ENCODE results near the gene ARHGEF3.

ARHGEF3 gene

GRCh38 chr3:56802378-56802745 lies 613 bp upstream of the ARHGEF3 start:
- no peaks in the 10 kb centered on the region for H3K27me3 ChIP-seq (ENCODE audit: insufficient read depth, low read length, poor library complexity)
- H2BK15ac ChIP-seq (replicated peaks; ENCODE audit: low read depth): no peak overlapping the region
- H3K9ac ChIP-seq (ENCODE audit: low read length): no peak overlapping the region
- no peak overlapping the region for H2BK5ac ChIP-seq (ENCODE audit: low read length)
- no peak overlapping the region for H3K4me3 ChIP-seq (ENCODE audit: low read length)
- no peak overlapping the region for H3K23ac ChIP-seq (ENCODE audit: low read length)
- DNase-seq: no peak
- H3K79me1 ChIP-seq (ENCODE audit: low read length): peaks cover 2% of the 10 kb centered on the region
- peaks cover 6% of the 10 kb centered on the region for H3K4me1 ChIP-seq (ENCODE audit: control insufficient read depth, low read depth, low read length)
- no peak overlapping the region for H2AK5ac ChIP-seq (ENCODE audit: low read length)
- H3K36me3 ChIP-seq (ENCODE audit: control insufficient read depth, insufficient read depth, low read length): no peaks in the 10 kb centered on the region
- no peak overlapping the region for H2BK120ac ChIP-seq (ENCODE audit: low read depth, low read length)
- H3K18ac ChIP-seq (ENCODE audit: low read length): no peak overlapping the region
- WGBS (ENCODE audit: extremely low coverage, insufficient coverage, low lambda C conversion rate): no CpG with 5 or more reads among the region's 8 CpGs
- H4K8ac ChIP-seq (ENCODE audit: low read depth, low read length): no peak overlapping the region
- H3K4me2 ChIP-seq (ENCODE audit: low read length): no peak overlapping the region
- no peak overlapping the region for H3K4ac ChIP-seq (ENCODE audit: low read depth, low read length)
- no peaks in the 10 kb centered on the region for H3K79me2 ChIP-seq (ENCODE audit: control insufficient read depth, insufficient read depth, low read length)
- H3K27ac ChIP-seq (ENCODE audit: low read depth, low read length): no peak overlapping the region
- H3K56ac ChIP-seq (ENCODE audit: low read length): peak overlapping the region; percentile 85
- no peak overlapping the region for H4K5ac ChIP-seq (ENCODE audit: low read length)

- H3K23ac ChIP-seq (ENCODE audit: low read length): no peak overlapping the region
- H3K18ac ChIP-seq (ENCODE audit: low read length): no peak overlapping the region
These were observed 702 bp downstream of the ARHGEF3 start for GRCh38 chr3:56800832-56801661.

GRCh38 chr3:56800130-56800831 lies 1.5 kb downstream of the ARHGEF3 start:
- no peak overlapping the region for H3K23ac ChIP-seq (ENCODE audit: low read length)
- no peaks in the 10 kb centered on the region for H3K36me3 ChIP-seq (ENCODE audit: control insufficient read depth, insufficient read depth, low read length)

More at GRCh38 chr3:56800832-56801661, 702 bp downstream of the ARHGEF3 start:
- peaks cover 6% of the 10 kb centered on the region for H3K4me1 ChIP-seq (ENCODE audit: control insufficient read depth, low read depth, low read length)
- no peak overlapping the region for H2BK15ac ChIP-seq (replicated peaks; ENCODE audit: low read depth)
- no peak overlapping the region for H2BK120ac ChIP-seq (ENCODE audit: low read depth, low read length)
- H3K56ac ChIP-seq (ENCODE audit: low read length): peak overlapping the region; percentile 91
- H3K4me2 ChIP-seq (ENCODE audit: low read length): peak overlapping the region; percentile 92
- no peak overlapping the region for H3K27ac ChIP-seq (ENCODE audit: low read depth, low read length)
- no peak overlapping the region for H4K5ac ChIP-seq (ENCODE audit: low read length)
- peak overlapping the region; percentile 18 for H2AK5ac ChIP-seq (ENCODE audit: low read length)
- no peak overlapping the region for H2BK5ac ChIP-seq (ENCODE audit: low read length)
- H3K79me2 ChIP-seq (ENCODE audit: control insufficient read depth, insufficient read depth, low read length): no peaks in the 10 kb centered on the region
- peaks cover 2% of the 10 kb centered on the region for H3K79me1 ChIP-seq (ENCODE audit: low read length)
- H4K8ac ChIP-seq (ENCODE audit: low read depth, low read length): no peak overlapping the region
- H3K4me3 ChIP-seq (ENCODE audit: low read length): peak overlapping the region; percentile 41
- peak overlapping the region; percentile 69 for H3K9ac ChIP-seq (ENCODE audit: low read length)
- no peak for DNase-seq
- H3K36me3 ChIP-seq (ENCODE audit: control insufficient read depth, insufficient read depth, low read length): no peaks in the 10 kb centered on the region
- WGBS (ENCODE audit: extremely low coverage, insufficient coverage, low lambda C conversion rate): no CpG with 5 or more reads among the region's 19 CpGs
- no peak overlapping the region for H3K4ac ChIP-seq (ENCODE audit: low read depth, low read length)
- H3K27me3 ChIP-seq (ENCODE audit: insufficient read depth, low read length, poor library complexity): no peaks in the 10 kb centered on the region

GRCh38 chr3:56799251-56799882 lies 2.4 kb downstream of the ARHGEF3 start:
- Histone ChIP-seq H2BK15ac (replicated peaks; ENCODE audit: low read depth) (no peak overlapping the region), H3K23ac (ENCODE audit: low read length) (no peak overlapping the region), H3K4ac (ENCODE audit: low read depth, low read length) (no peak overlapping the region), H3K79me1 (ENCODE audit: low read length) (peaks cover 2% of the 10 kb centered on the region), H3K36me3 (ENCODE audit: control insufficient read depth, insufficient read depth, low read length) (no peaks in the 10 kb centered on the region), H2AK5ac (ENCODE audit: low read length) (peak overlapping the region; percentile 96), H3K18ac (ENCODE audit: low read length) (no peak overlapping the region), H3K79me2 (ENCODE audit: control insufficient read depth, insufficient read depth, low read length) (no peaks in the 10 kb centered on the region), H3K4me3 (ENCODE audit: low read length) (no peak overlapping the region), H3K4me1 (ENCODE audit: control insufficient read depth, low read depth, low read length) (peaks cover 6% of the 10 kb centered on the region), H2BK120ac (ENCODE audit: low read depth, low read length) (no peak overlapping the region), H3K9ac (ENCODE audit: low read length) (no peak overlapping the region), H3K4me2 (ENCODE audit: low read length) (no peak overlapping the region), H3K27me3 (ENCODE audit: insufficient read depth, low read length, poor library complexity) (no peaks in the 10 kb centered on the region), H3K27ac (ENCODE audit: low read depth, low read length) (no peak overlapping the region), H4K5ac (ENCODE audit: low read length) (no peak overlapping the region), H4K8ac (ENCODE audit: low read depth, low read length) (no peak overlapping the region), H3K56ac (ENCODE audit: low read length) (peak overlapping the region; percentile 56), H2BK5ac (ENCODE audit: low read length) (no peak overlapping the region)
- DNase-seq: peak; percentile 50
- no CpG with 5 or more reads among the region's 7 CpGs for WGBS (ENCODE audit: extremely low coverage, insufficient coverage, low lambda C conversion rate)

More at GRCh38 chr3:56800130-56800831, 1.5 kb downstream of the ARHGEF3 start:
- Histone ChIP-seq H3K4me2 (ENCODE audit: low read length) (peak overlapping the region; percentile 19), H3K56ac (ENCODE audit: low read length) (peak overlapping the region; percentile 91), H3K4ac (ENCODE audit: low read depth, low read length) (no peak overlapping the region), H3K27ac (ENCODE audit: low read depth, low read length) (no peak overlapping the region), H3K79me1 (ENCODE audit: low read length) (peaks cover 2% of the 10 kb centered on the region), H3K9ac (ENCODE audit: low read length) (peak overlapping the region; percentile 69), H2BK120ac (ENCODE audit: low read depth, low read length) (no peak overlapping the region), H4K5ac (ENCODE audit: low read length) (no peak overlapping the region), H3K4me1 (ENCODE audit: control insufficient read depth, low read depth, low read length) (peaks cover 6% of the 10 kb centered on the region), H2BK5ac (ENCODE audit: low read length) (no peak overlapping the region), H3K27me3 (ENCODE audit: insufficient read depth, low read length, poor library complexity) (no peaks in the 10 kb centered on the region), H3K79me2 (ENCODE audit: control insufficient read depth, insufficient read depth, low read length) (no peaks in the 10 kb centered on the region), H2AK5ac (ENCODE audit: low read length) (peak overlapping the region; percentile 82), H4K8ac (ENCODE audit: low read depth, low read length) (no peak overlapping the region), H2BK15ac (replicated peaks; ENCODE audit: low read depth) (no peak overlapping the region), H3K4me3 (ENCODE audit: low read length) (no peak overlapping the region), H3K18ac (ENCODE audit: low read length) (no peak overlapping the region)
- WGBS (ENCODE audit: extremely low coverage, insufficient coverage, low lambda C conversion rate): no CpG with 5 or more reads among the region's 10 CpGs
- DNase-seq: no peak

- no peak overlapping the region for H3K9ac ChIP-seq (ENCODE audit: low read length)
- H3K4me2 ChIP-seq (ENCODE audit: low read length): no peak overlapping the region
- H3K4ac ChIP-seq (ENCODE audit: low read depth, low read length): no peak overlapping the region
- no CpG with 5 or more reads among the region's 4 CpGs for WGBS (ENCODE audit: extremely low coverage, insufficient coverage, low lambda C conversion rate)
- no peak overlapping the region for H3K18ac ChIP-seq (ENCODE audit: low read length)
- no peak overlapping the region for H2BK15ac ChIP-seq (replicated peaks; ENCODE audit: low read depth)
- H2BK120ac ChIP-seq (ENCODE audit: low read depth, low read length): no peak overlapping the region
- H3K79me2 ChIP-seq (ENCODE audit: control insufficient read depth, insufficient read depth, low read length): no peaks in the 10 kb centered on the region
- H2AK5ac ChIP-seq (ENCODE audit: low read length): no peak overlapping the region
- H3K36me3 ChIP-seq (ENCODE audit: control insufficient read depth, insufficient read depth, low read length): no peaks in the 10 kb centered on the region
- no peak overlapping the region for H2BK5ac ChIP-seq (ENCODE audit: low read length)
- H3K23ac ChIP-seq (ENCODE audit: low read length): no peak overlapping the region
- no peak for DNase-seq
- no peaks in the 10 kb centered on the region for H3K27me3 ChIP-seq (ENCODE audit: insufficient read depth, low read length, poor library complexity)
- H3K27ac ChIP-seq (ENCODE audit: low read depth, low read length): no peak overlapping the region
- H4K5ac ChIP-seq (ENCODE audit: low read length): no peak overlapping the region
- peaks cover 2% of the 10 kb centered on the region for H3K79me1 ChIP-seq (ENCODE audit: low read length)
- H3K4me3 ChIP-seq (ENCODE audit: low read length): no peak overlapping the region
- H3K4me1 ChIP-seq (ENCODE audit: control insufficient read depth, low read depth, low read length): peaks cover 6% of the 10 kb centered on the region
- no peak overlapping the region for H4K8ac ChIP-seq (ENCODE audit: low read depth, low read length)
- H3K56ac ChIP-seq (ENCODE audit: low read length): no peak overlapping the region
These were observed 4.8 kb downstream of the ARHGEF3 start for GRCh38 chr3:56796996-56797395.

Data from mesendoderm (in vitro differentiated cells).